NK-92 (cell line): ENCODE data around the gene DYNLL2.
"Not testable (repeated sequence)": the region's sequence is repeated elsewhere in the genome, so short reads cannot be mapped to it uniquely, and the experiment has no call there.

Source experiments
- DNase-seq: peaks from one replicate; lab custom pipeline; 2025; ENCODE audit not compliant: unreplicated experiment; lab: John Stamatoyannopoulos, UW

DYNLL2 gene

GRCh38 chr17:58082870-58083490, at the start of gene DYNLL2:
TSS of gene DYNLL2 (plus strand) at chr17:58083419. CDS start at chr17:58087091, 3,672 bp downstream.
- peak; percentile 41 for DNase-seq

GRCh38 chr17:58039975-58040374, 43.2 kb upstream of the DYNLL2 start:
- DNase-seq: no peak

GRCh38 chr17:58040386-58040785, 42.8 kb upstream of the DYNLL2 start:
- no peak for DNase-seq

GRCh38 chr17:58041161-58041560, 42.1 kb upstream of the DYNLL2 start:
- no peak for DNase-seq

GRCh38 chr17:58043221-58044181, 39.7 kb upstream of the DYNLL2 start:
- no peak for DNase-seq

- not testable (repeated sequence) for DNase-seq
These were observed 39.0 kb upstream of the DYNLL2 start for GRCh38 chr17:58044256-58044655.

- no peak for DNase-seq
These were observed 36.8 kb upstream of the DYNLL2 start for GRCh38 chr17:58046239-58047094.

- no peak for DNase-seq
These were observed 35.7 kb upstream of the DYNLL2 start for GRCh38 chr17:58047376-58048150.

GRCh38 chr17:58049533-58049932, 33.7 kb upstream of the DYNLL2 start:
- no peak for DNase-seq

GRCh38 chr17:58050966-58051365, 32.3 kb upstream of the DYNLL2 start:
- no peak for DNase-seq

- DNase-seq: no peak
These were observed 31.8 kb upstream of the DYNLL2 start for GRCh38 chr17:58051468-58051867.

GRCh38 chr17:58052407-58052806, 30.8 kb upstream of the DYNLL2 start:
- no peak for DNase-seq

GRCh38 chr17:58052945-58053715, 30.1 kb upstream of the DYNLL2 start:
- DNase-seq: no peak

GRCh38 chr17:58054641-58055040, 28.6 kb upstream of the DYNLL2 start:
- no peak for DNase-seq

GRCh38 chr17:58056476-58056875, 26.7 kb upstream of the DYNLL2 start:
- no peak for DNase-seq

- DNase-seq: no peak
These were observed 24.1 kb upstream of the DYNLL2 start for GRCh38 chr17:58059141-58059540.

- DNase-seq: no peak
These were observed 22.5 kb upstream of the DYNLL2 start for GRCh38 chr17:58060596-58061191.

- DNase-seq: no peak
These were observed 21.5 kb upstream of the DYNLL2 start for GRCh38 chr17:58061672-58062071.

- no peak for DNase-seq
These were observed 18.0 kb upstream of the DYNLL2 start for GRCh38 chr17:58065238-58065637.
